Subcutaneous abdominal adipose tissue (tissue), 5 donors: ENCODE data around the gene TESK2.
"Not testable (repeated sequence)": the region's sequence is repeated elsewhere in the genome, so short reads cannot be mapped to it uniquely, and the experiment has no call there.

Experiments used
- H3K27ac ChIP-seq: one replicate; pipeline ENCODE4 v1.7.0; 2013; ENCODE audit warnings: low read depth, mild to moderate bottlenecking, inconsistent platforms, low read length, moderate library complexity
- H3K27me3 ChIP-seq, 5 donors: one replicate each; pipeline ENCODE4 v1.7.0; 2013; ENCODE audit warnings: low read length in 5 of 5, inconsistent platforms in 1 of 5; ENCODE audit not compliant: control insufficient read depth in 5 of 5, insufficient read depth in 4 of 5
- H3K36me3 ChIP-seq, 5 donors: one replicate each; pipeline ENCODE4 v1.7.0; 2013; ENCODE audit warnings: low read length in 5 of 5; ENCODE audit not compliant: control insufficient read depth in 5 of 5, insufficient read depth in 5 of 5
- H3K4me1 ChIP-seq, 5 donors: one replicate each; pipeline ENCODE4 v1.7.0; 2013; ENCODE audit warnings: low read length in 5 of 5, mild to moderate bottlenecking in 3 of 5, moderate library complexity in 1 of 5; ENCODE audit not compliant: control insufficient read depth in 5 of 5, insufficient read depth in 5 of 5
- H3K4me3 ChIP-seq, 5 donors: one replicate each; pipeline ENCODE4 v1.7.0; 2013; ENCODE audit warnings: low read length in 5 of 5, low read depth in 1 of 5
- H3K9ac ChIP-seq, 5 donors: one replicate each; pipeline ENCODE4 v1.7.0; 2013; ENCODE audit warnings: low read length in 5 of 5, mild to moderate bottlenecking in 4 of 5, moderate library complexity in 3 of 5
- H3K9me3 ChIP-seq, 5 donors: one replicate each; pipeline ENCODE4 v1.7.0; 2013; ENCODE audit warnings: low read length in 5 of 5; ENCODE audit not compliant: control insufficient read depth in 5 of 5
- donor health status: healthy.
- donor health status: healthy.
- donor health status: healthy.
- donor health status: healthy.
- donor health status: healthy.

Gene TESK2

GRCh38 chr1:45521413-45522323 is 30.7 kb upstream of the TESK2 start, which contains the start of gene PRDX1:
Gene PRDX1 (minus strand): TSS chr1:45521884. CDS start chr1:45519043, 2,841 bp downstream.
- no peaks in the 10 kb centered on the region for H3K9me3 ChIP-seq
- H3K4me1 ChIP-seq: peaks cover 0 to 34% (median 28%) of the 10 kb centered on the region in 5 donors
- H3K9ac ChIP-seq: peak within 1 kb of the TSS; percentile 87 to 99 (median 95)
- H3K27me3 ChIP-seq: no peaks in the 10 kb centered on the region
- H3K27ac ChIP-seq: peak within 1 kb of the TSS; percentile 98
- H3K36me3 ChIP-seq: peaks cover 0 to 16% (median 10%) of the 10 kb centered on the region in 5 donors
- H3K4me3 ChIP-seq: peak within 1 kb of the TSS; percentile 91 to 95 (median 93)

GRCh38 chr1:45519774-45520173 is 28.8 kb upstream of the TESK2 start:
- not testable (repeated sequence) for H3K9me3 ChIP-seq, H3K27me3 ChIP-seq, H3K9ac ChIP-seq, H3K27ac ChIP-seq
- peaks cover 10 to 34% (median 27%) of the 10 kb centered on the region in 5 donors for H3K36me3 ChIP-seq
- peak overlapping the region in 1 of 5 donors; percentile 93 for H3K4me3 ChIP-seq
- peaks cover 0 to 34% (median 28%) of the 10 kb centered on the region in 5 donors for H3K4me1 ChIP-seq

DNA sequence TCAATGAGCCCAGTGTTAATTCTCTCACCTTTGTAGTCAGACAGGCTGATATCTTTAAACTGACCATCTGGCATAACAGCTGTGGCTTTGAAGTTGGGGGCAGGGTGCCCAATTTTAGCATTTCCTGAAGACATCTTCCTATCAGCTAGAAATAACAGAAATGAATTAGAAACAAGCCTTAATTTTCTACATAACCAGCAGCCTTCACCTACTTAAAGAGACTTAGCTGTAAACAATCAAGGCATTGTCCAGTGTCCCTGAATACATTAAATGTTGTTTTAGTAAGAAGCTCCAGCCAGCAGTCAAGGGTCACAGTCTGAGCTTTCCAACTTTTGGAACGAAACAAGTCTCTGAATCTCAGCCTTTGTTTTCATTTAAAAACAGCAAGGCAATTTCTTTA is 27.9 kb upstream of the TESK2 start:
- H3K4me1 ChIP-seq: peaks cover 0 to 34% (median 28%) of the 10 kb centered on the region in 5 donors
- H3K27me3 ChIP-seq: no peaks in the 10 kb centered on the region
- H3K27ac ChIP-seq: no peak overlapping the region
- peaks cover 16 to 42% (median 34%) of the 10 kb centered on the region in 5 donors for H3K36me3 ChIP-seq
- peak overlapping the region in 2 of 5 donors; percentile 41 to 51 for H3K9ac ChIP-seq
- H3K4me3 ChIP-seq: no peak overlapping the region
- H3K9me3 ChIP-seq: no peaks in the 10 kb centered on the region

- Histone ChIP-seq H3K4me1 (peaks cover 0 to 34% (median 28%) of the 10 kb centered on the region in 5 donors), H3K36me3 (peaks cover 18 to 48% (median 39%) of the 10 kb centered on the region in 5 donors)
- H3K9me3 ChIP-seq, H3K27me3 ChIP-seq, H3K4me3 ChIP-seq, H3K27ac ChIP-seq, H3K9ac ChIP-seq: not testable (repeated sequence)
Measured at GRCh38 chr1:45518366-45518765, 27.4 kb upstream of the TESK2 start.

GRCh38 chr1:45516465-45516864 is 25.5 kb upstream of the TESK2 start:
- Histone ChIP-seq H3K27me3 (no peaks in the 10 kb centered on the region), H3K4me3 (no peak overlapping the region), H3K27ac (no peak overlapping the region), H3K36me3 (peaks cover 25 to 64% (median 52%) of the 10 kb centered on the region in 5 donors), H3K9ac (no peak overlapping the region), H3K9me3 (no peaks in the 10 kb centered on the region), H3K4me1 (peaks cover 0 to 25% (median 23%) of the 10 kb centered on the region in 5 donors)

DNA sequence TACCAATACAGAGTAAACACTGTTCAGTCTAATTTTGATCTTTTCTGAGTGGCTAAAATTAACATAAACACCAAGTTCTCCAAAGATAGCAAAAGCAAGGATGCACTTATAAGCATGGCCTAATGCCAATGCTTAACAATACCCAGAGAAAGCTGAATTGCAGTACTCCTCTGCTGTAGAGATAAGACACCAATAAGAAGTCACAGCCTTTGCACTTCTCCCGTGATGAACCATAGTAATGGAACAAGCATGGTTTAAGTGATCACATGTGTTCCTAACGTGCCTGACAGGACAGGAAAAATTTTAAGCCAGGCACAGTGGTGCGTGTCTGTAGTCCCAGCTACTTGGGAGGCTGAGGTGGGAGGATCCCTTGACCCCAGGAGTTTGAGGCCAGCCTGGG is 25.1 kb upstream of the TESK2 start:
- no peak overlapping the region for H3K4me3 ChIP-seq

DNA sequence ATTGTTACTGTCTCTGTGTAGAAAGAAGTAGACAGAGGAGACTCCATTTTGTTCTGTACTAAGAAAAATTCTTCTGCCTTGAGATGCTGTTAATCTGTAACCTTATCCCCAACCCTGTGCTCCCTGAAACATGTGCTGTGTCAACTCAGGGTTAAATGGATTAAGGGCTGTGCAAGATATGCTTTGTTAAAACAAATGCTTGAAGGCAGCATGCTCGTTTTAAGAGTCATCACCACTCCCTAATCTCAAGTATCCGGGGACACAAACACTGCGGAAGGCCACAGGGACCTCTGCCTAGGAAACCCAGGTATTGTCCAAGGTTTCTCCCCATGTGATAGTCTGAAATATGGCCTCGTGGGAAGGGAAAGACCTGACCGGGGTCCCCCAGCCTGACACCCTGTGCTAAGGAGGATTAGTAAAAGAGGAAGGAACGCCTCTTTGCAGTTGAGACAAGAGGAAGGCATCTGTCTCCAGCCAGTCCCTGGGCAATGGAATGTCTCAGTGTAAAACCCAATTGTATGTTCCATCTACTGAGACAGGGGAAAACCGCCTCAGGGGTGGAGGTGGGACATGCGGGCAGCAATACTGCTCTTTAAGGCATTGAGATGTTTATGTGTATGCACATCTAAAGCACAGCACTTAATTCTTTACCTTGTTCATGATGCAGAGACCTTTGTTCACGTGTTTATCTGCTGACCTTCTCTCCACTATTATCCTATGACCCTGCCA is 22.7 kb upstream of the TESK2 start:
- H3K9me3 ChIP-seq, H3K27me3 ChIP-seq, H3K27ac ChIP-seq, H3K4me3 ChIP-seq, H3K4me1 ChIP-seq, H3K9ac ChIP-seq: not testable (repeated sequence)
- peaks cover 33 to 88% (median 75%) of the 10 kb centered on the region in 5 donors for H3K36me3 ChIP-seq

More for the DNA sequence above, 25.1 kb upstream of the TESK2 start:
- Histone ChIP-seq H3K27me3 (no peaks in the 10 kb centered on the region), H3K4me1 (peaks cover 0 to 22% (median 22%) of the 10 kb centered on the region in 5 donors), H3K36me3 (peaks cover 28 to 68% (median 57%) of the 10 kb centered on the region in 5 donors), H3K27ac (no peak overlapping the region), H3K9me3 (no peaks in the 10 kb centered on the region), H3K9ac (no peak overlapping the region)

DNA sequence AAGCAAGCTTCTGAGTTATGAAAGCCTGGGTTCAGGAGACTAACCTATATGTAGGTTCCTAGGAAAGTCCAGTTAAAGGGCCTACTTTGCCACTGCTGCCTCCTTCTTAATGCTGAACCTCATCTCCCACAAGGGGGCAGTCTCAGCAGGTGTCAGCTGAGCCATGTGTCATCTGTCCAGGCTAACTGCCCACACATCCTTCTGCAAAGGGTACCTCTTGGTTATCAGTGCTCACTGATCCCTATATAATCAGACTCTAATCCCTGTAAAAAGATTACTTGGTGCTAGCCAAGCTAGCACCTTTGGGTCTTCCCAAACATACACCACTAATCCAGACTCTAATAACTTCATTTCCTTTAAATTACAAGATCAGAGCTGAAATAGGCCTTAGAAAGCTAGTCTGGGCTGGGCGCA is 21.7 kb upstream of the TESK2 start:
- Histone ChIP-seq H3K4me3 (no peak overlapping the region), H3K27ac (no peak overlapping the region), H3K9me3 (no peaks in the 10 kb centered on the region), H3K27me3 (no peaks in the 10 kb centered on the region), H3K4me1 (no peaks in the 10 kb centered on the region), H3K9ac (no peak overlapping the region), H3K36me3 (peaks cover 35 to 91% (median 79%) of the 10 kb centered on the region in 5 donors)

DNA sequence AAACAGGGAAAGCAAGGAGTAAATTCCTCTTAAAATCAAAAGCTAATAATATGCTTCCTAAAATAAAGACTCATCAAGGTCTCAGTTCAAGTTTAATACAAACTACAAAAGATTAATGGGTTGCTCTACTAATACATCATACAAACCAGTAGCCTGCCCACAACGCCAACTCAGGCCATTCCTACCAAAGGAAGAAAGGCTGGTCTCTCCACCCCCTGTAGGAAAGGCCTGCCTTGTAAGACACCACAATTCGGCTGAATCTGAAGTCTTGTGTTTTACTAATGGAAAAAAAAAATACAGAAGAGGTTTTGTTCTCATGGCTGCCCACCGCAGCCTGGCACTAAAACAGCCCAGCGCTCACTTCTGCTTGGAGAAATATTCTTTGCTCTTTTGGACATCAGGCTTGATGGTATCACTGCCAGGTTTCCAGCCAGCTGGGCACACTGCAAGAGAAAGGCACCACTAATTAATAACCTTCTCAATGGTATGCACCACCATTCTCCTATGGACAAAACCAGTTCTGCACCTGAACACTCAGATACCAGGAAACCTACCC is 20.1 kb upstream of the TESK2 start:
- Histone ChIP-seq H3K27me3 (no peaks in the 10 kb centered on the region), H3K4me1 (no peaks in the 10 kb centered on the region), H3K4me3 (no peak overlapping the region), H3K9me3 (no peaks in the 10 kb centered on the region), H3K27ac (no peak overlapping the region), H3K9ac (no peak overlapping the region), H3K36me3 (peaks cover 34 to 80% (median 66%) of the 10 kb centered on the region in 5 donors)
